Measurements from ENCODE around the gene PIGBOS1.
"Not testable (repeated sequence)": the region's sequence is repeated elsewhere in the genome, so short reads cannot be mapped to it uniquely, and the experiment has no call there.

PIGBOS1 gene

GRCh38 chr15:55318588-55319494, at the start of gene PIGBOS1, which contains the start of gene PIGB:
Gene PIGBOS1, minus strand, starts transcription at chr15:55319123. Its CDS starts 1,331 bp downstream, at chr15:55317792.
Gene PIGB, plus strand, starts transcription at chr15:55319222. Its CDS starts 29 bp downstream, at chr15:55319251.
- peak; percentile 56 to 60 for DNase-seq (ENCODE audit: low read depth in 2 of 2)

- DNase-seq (ENCODE audit: low read depth in 2 of 2): no peak
Measured at GRCh38 chr15:55366981-55367380, 48.1 kb upstream of the PIGBOS1 start.

GRCh38 chr15:55362641-55363040, 43.7 kb upstream of the PIGBOS1 start:
- no peak for DNase-seq (ENCODE audit: low read depth in 2 of 2)

- DNase-seq (ENCODE audit: low read depth in 2 of 2): no peak
Measured at GRCh38 chr15:55361048-55361447, 42.1 kb upstream of the PIGBOS1 start.

- no peak for DNase-seq (ENCODE audit: low read depth in 2 of 2)
Measured at GRCh38 chr15:55360256-55360655, 41.3 kb upstream of the PIGBOS1 start.

- DNase-seq (ENCODE audit: low read depth in 2 of 2): no peak
Measured at GRCh38 chr15:55358471-55358870, 39.5 kb upstream of the PIGBOS1 start.

- no peak for DNase-seq (ENCODE audit: low read depth in 2 of 2)
Measured at GRCh38 chr15:55357774-55358173, 38.9 kb upstream of the PIGBOS1 start.

GRCh38 chr15:55356985-55357585, 38.2 kb upstream of the PIGBOS1 start:
- DNase-seq (ENCODE audit: low read depth in 2 of 2): no peak

- DNase-seq (ENCODE audit: low read depth in 2 of 2): no peak
Measured at GRCh38 chr15:55353025-55353424, 34.1 kb upstream of the PIGBOS1 start.

GRCh38 chr15:55349282-55349681, 30.4 kb upstream of the PIGBOS1 start:
- DNase-seq (ENCODE audit: low read depth in 2 of 2): no peak

- DNase-seq (ENCODE audit: low read depth in 2 of 2): no peak
Measured at GRCh38 chr15:55348281-55348778, 29.4 kb upstream of the PIGBOS1 start.

- no peak for DNase-seq (ENCODE audit: low read depth in 2 of 2)
Measured at GRCh38 chr15:55344206-55344605, 25.3 kb upstream of the PIGBOS1 start.

- no peak for DNase-seq (ENCODE audit: low read depth in 2 of 2)
Measured at GRCh38 chr15:55343168-55343567, 24.2 kb upstream of the PIGBOS1 start.

- DNase-seq (ENCODE audit: low read depth in 2 of 2): no peak
Measured at GRCh38 chr15:55337160-55337559, 18.2 kb upstream of the PIGBOS1 start.

GRCh38 chr15:55334997-55335396, 16.1 kb upstream of the PIGBOS1 start:
- DNase-seq (ENCODE audit: low read depth in 2 of 2): no peak

- DNase-seq (ENCODE audit: low read depth in 2 of 2): no peak
Measured at GRCh38 chr15:55334371-55334770, 15.4 kb upstream of the PIGBOS1 start.

- DNase-seq (ENCODE audit: low read depth in 2 of 2): no peak
Measured at GRCh38 chr15:55327387-55327786, 8.5 kb upstream of the PIGBOS1 start.

- DNase-seq (ENCODE audit: low read depth in 2 of 2): no peak
Measured at GRCh38 chr15:55322467-55322866, 3.5 kb upstream of the PIGBOS1 start.

GRCh38 chr15:55320963-55321362, 2.0 kb upstream of the PIGBOS1 start:
- DNase-seq (ENCODE audit: low read depth in 2 of 2): no peak

GRCh38 chr15:55320238-55320550, 1.3 kb upstream of the PIGBOS1 start:
- no peak for DNase-seq (ENCODE audit: low read depth in 2 of 2)

GRCh38 chr15:55319537-55320237, 764 bp upstream of the PIGBOS1 start:
- DNase-seq (ENCODE audit: low read depth in 2 of 2): no peak

GRCh38 chr15:55302801-55303200, 16.1 kb downstream of the PIGBOS1 start:
- DNase-seq (ENCODE audit: low read depth in 2 of 2): not testable (repeated sequence)

Data from activated CD4-positive, alpha-beta T cell treated with anti-CD3 and anti-CD28 coated beads for 24 hours (primary cell).